ENCODE data around the gene SLC6A13. TPM values are rescaled to one million over a fixed set of nuclear protein-coding genes. Genes with fewer than 3 reads are reported as not detected.
"Not testable (repeated sequence)": the region's sequence is repeated elsewhere in the genome, so short reads cannot be mapped to it uniquely, and the experiment has no call there.

SLC6A13 gene
- total and polyA plus RNA-seq, 7 donors, result 0.10 to 0.55 TPM; not detected in 5

DNA sequence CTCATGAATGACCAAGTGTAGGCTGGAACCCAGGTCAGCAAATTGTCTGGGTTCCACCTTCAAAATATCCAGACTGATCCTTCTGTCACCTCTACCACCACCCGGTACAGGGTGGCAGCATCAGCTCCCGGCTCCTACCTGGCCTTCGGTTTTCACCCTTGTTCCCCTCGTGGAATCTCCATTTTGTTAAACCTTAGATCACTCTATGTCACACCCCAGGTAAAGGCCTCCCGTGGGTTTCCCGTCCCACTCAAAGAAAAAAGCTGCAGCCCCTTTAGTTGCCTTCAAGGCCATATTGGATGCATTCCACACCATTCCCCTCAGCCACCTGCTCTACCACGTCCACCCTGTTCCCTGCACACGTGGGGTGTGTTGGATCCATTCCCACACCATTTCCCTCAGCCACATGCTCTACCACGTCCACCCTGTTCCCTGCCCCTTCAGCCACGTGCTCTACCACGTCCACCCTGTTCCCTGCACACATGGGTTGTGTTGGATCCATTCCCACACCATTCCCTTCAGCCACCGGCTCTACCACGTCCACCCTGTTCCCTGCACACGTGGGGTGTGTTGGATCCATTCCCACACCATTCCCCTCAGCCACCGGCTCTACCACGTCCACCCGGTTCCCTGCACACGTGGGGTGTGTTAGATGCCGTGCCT lies 23.8 kb downstream of the SLC6A13 start:
- H3K9me3 ChIP-seq, result peaks cover 0 to 3% (median 0%) of the 10 kb centered on the region in 4 donors
- intact Hi-C loops (cut with DNase I), result no loop called here
- H3K4me3 ChIP-seq, result no peak overlapping the region
- H3K36me3 ChIP-seq, result no peaks in the 10 kb centered on the region
- no peak for TF ChIP-seq EP300 (IDR thresholded peaks at IDR 0.05)
- TF ChIP-seq POLR2AphosphoS5 (IDR thresholded peaks at IDR 0.05), result no peak
- TF ChIP-seq CTCF (IDR thresholded peaks at IDR 0.05), result no peak
- no peak for TF ChIP-seq POLR2A (IDR thresholded peaks at IDR 0.05)
- H3K27me3 ChIP-seq, result no peaks in the 10 kb centered on the region
- H3K27ac ChIP-seq, result no peak overlapping the region
- WGBS, 2 donors, result 70 to 72% methylated on average over 19 of the region's 19 CpGs
- H3K4me1 ChIP-seq, result no peaks in the 10 kb centered on the region
- no peak for DNase-seq

DNA sequence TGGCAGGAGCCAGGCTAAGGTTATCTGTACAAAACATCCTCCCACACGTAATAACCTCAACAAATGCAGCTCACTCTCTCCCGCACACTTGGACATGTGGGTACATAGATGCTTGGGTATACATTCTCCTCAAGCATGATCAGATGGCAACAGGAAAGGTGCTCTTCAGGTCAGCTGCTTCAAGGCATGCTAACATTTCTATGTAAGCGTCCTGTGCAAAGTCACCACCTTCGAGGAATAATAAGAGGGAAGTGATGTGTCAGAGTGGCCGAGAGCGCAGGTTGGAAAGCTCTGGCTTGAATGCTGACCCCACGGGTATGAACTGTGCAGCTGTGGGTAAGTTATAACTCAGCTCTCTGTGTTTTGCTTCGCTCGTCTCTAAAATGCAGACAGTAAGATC lies 24.5 kb downstream of the SLC6A13 start:
- Histone ChIP-seq H3K27me3 (no peaks in the 10 kb centered on the region), H3K27ac (no peak overlapping the region), H3K9me3 (peaks cover 0 to 3% (median 0%) of the 10 kb centered on the region in 4 donors), H3K4me1 (no peaks in the 10 kb centered on the region), H3K36me3 (no peaks in the 10 kb centered on the region), H3K4me3 (no peak overlapping the region)
- TF ChIP-seq POLR2AphosphoS5 (IDR thresholded peaks at IDR 0.05) (no peak), POLR2A (IDR thresholded peaks at IDR 0.05) (no peak), EP300 (IDR thresholded peaks at IDR 0.05) (no peak), CTCF (IDR thresholded peaks at IDR 0.05) (no peak)
- intact Hi-C loops (cut with DNase I), result no loop called here
- 92% methylated on average over 9 of the region's 9 CpGs for WGBS, 2 donors
- no peak for DNase-seq

DNA sequence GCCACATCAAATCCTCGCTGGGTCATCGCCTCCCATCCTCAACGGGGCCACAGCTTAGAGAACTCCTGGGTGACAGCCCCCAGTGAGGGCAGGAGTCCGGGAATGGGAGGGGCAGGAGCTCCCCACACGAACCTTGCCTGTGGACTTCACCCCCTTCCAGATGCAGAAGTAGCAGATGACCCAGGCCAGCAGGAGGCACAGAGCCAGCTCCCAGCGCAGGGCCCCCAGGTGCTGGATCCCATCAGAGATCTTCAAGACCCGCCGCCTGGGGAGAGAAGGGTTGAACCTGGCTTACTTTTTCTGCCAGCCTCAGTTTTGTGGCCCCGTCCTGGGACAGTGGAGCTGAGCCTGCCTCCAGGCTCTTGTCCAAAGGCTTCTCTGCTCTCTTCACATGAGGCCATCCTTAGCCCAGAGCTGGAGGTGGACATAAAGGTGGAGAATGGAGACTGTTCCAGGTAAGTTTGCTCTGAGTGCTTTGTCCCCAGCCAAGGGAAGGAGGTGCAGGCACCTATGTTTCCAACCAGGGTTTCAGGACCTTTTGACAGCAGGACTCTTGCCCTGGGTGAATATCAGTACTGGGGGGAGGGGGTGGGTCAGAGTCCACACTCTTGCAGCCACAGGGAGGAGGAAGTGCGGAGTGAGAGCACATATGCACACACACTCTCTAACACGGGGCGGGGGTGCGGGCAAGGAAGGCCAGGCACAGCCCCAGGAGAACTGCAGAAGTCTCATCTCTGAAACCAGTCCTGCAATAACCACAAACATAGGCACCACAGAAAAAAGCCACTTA lies 25.4 kb downstream of the SLC6A13 start:
- Histone ChIP-seq H3K27ac (no peak overlapping the region), H3K36me3 (no peaks in the 10 kb centered on the region), H3K9me3 (peaks cover 0 to 3% (median 0%) of the 10 kb centered on the region in 4 donors), H3K4me1 (no peaks in the 10 kb centered on the region), H3K4me3 (no peak overlapping the region), H3K27me3 (no peaks in the 10 kb centered on the region)
- intact Hi-C loops (cut with DNase I), result no loop called here
- WGBS, 2 donors, result 66 to 84% methylated on average over 13 of the region's 13 CpGs
- TF ChIP-seq CTCF (IDR thresholded peaks at IDR 0.05), result no peak
- TF ChIP-seq POLR2A (IDR thresholded peaks at IDR 0.05), result no peak
- no peak for TF ChIP-seq POLR2AphosphoS5 (IDR thresholded peaks at IDR 0.05)
- TF ChIP-seq EP300 (IDR thresholded peaks at IDR 0.05), result no peak
- no peak for DNase-seq

GRCh38 chr12:236445-236844 lies 26.2 kb downstream of the SLC6A13 start:
- no peak for DNase-seq
- Histone ChIP-seq H3K27ac (no peak overlapping the region), H3K27me3 (no peaks in the 10 kb centered on the region), H3K4me1 (no peaks in the 10 kb centered on the region), H3K9me3 (peaks cover 0 to 3% (median 0%) of the 10 kb centered on the region in 4 donors), H3K36me3 (no peaks in the 10 kb centered on the region), H3K4me3 (no peak overlapping the region)
- intact Hi-C loops (cut with DNase I), result no loop called here
- 70 to 90% methylated on average over 3 of the region's 3 CpGs for WGBS, 2 donors
- TF ChIP-seq POLR2A (IDR thresholded peaks at IDR 0.05) (no peak), EP300 (IDR thresholded peaks at IDR 0.05) (no peak), POLR2AphosphoS5 (IDR thresholded peaks at IDR 0.05) (no peak), CTCF (IDR thresholded peaks at IDR 0.05) (no peak)

GRCh38 chr12:235967-236366 lies 26.7 kb downstream of the SLC6A13 start:
- DNase-seq; intact Hi-C loops (cut with DNase I); H3K4me3 ChIP-seq; H3K27ac ChIP-seq; H3K36me3 ChIP-seq; H3K9me3 ChIP-seq; H3K27me3 ChIP-seq; H3K4me1 ChIP-seq: not testable (repeated sequence)
- 86 to 90% methylated on average over 4 of the region's 4 CpGs for WGBS, 2 donors
